HepG2 (cell line): ENCODE measurements around the gene ETV3L. TPM values are rescaled to one million over a fixed set of nuclear protein-coding genes. Genes with fewer than 3 reads are reported as not detected.
A peak's percentile ranks its signal among the peaks of the same experiment; 100 is the strongest.

Experiments used
- AGO1 ChIP-seq: fragments of 200-400 bp; formaldehyde crosslinking; IDR thresholded peaks from 2 replicates; pipeline ENCODE4 v1.6.1; 2017; ENCODE audit warnings: mild to moderate bottlenecking, low read depth, low read length, moderate library complexity; ENCODE audit not compliant: poor library complexity, severe bottlenecking
- BORCS8-MEF2B ChIP-seq: sonication (generic); formaldehyde crosslinking; IDR thresholded peaks from 2 replicates; pipeline ENCODE4 v1.8.0; 2022; ENCODE audit warnings: mild to moderate bottlenecking, missing genetic modification reagents
- CSRNP1 ChIP-seq: sonication (generic); formaldehyde crosslinking; IDR thresholded peaks from 2 replicates; pipeline ENCODE4 v1.8.1; 2023; ENCODE audit warnings: mild to moderate bottlenecking, missing genetic modification reagents
- HMG20B ChIP-seq: conservative IDR thresholded peaks from 2 replicates; pipeline ENCODE4 v1.6.1; 2016; ENCODE audit warnings: missing genetic modification reagents, missing compliant biosample characterization
- JDP2 ChIP-seq: sonication (generic); formaldehyde crosslinking; IDR thresholded peaks from 2 replicates; pipeline ENCODE4 v1.8.1; 2022; ENCODE audit warnings: missing genetic modification reagents, borderline replicate concordance
- PHB2 ChIP-seq: fragments of 450-650 bp; IDR thresholded peaks from 2 replicates; pipeline ENCODE4 v1.6.1; 2018; ENCODE audit not compliant: partially characterized antibody
- POLR2AphosphoS5 ChIP-seq: IDR thresholded peaks from 2 replicates; pipeline ENCODE4 v1.6.1; 2012; ENCODE audit warnings: low read depth, low read length
- RARA ChIP-seq: IDR thresholded peaks from 2 replicates; pipeline ENCODE4 v1.6.1; 2016; ENCODE audit warnings: missing genetic modification reagents, missing compliant biosample characterization
- SSRP1 ChIP-seq: IDR thresholded peaks from 2 replicates; pipeline ENCODE4 v1.6.1; 2016; ENCODE audit warnings: control low read depth
- ZBTB2 ChIP-seq: sonication (generic); formaldehyde crosslinking; IDR thresholded peaks from 2 replicates; pipeline ENCODE4 v1.8.0; 2022; ENCODE audit warnings: low read depth, missing genetic modification reagents
- ZBTB7B ChIP-seq: sonication (generic); formaldehyde crosslinking; IDR thresholded peaks from 2 replicates; pipeline ENCODE4 v1.4.0; 2020; ENCODE audit warnings: missing genetic modification reagents
- ZC3H13 ChIP-seq: sonication (generic); formaldehyde crosslinking; IDR thresholded peaks from 2 replicates; pipeline ENCODE4 v1.8.1; 2023; ENCODE audit warnings: mild to moderate bottlenecking, missing genetic modification reagents, moderate library complexity
- ZNF30 ChIP-seq: sonication (generic); formaldehyde crosslinking; IDR thresholded peaks from 2 replicates; pipeline ENCODE4 v1.5.0; 2020; ENCODE audit warnings: mild to moderate bottlenecking, missing genetic modification reagents
- ZNF335 ChIP-seq: sonication (generic); formaldehyde crosslinking; IDR thresholded peaks from 2 replicates; pipeline ENCODE4 v1.4.0; 2020; ENCODE audit warnings: missing genetic modification reagents
- ZNF777 ChIP-seq: sonication (generic); formaldehyde crosslinking; IDR thresholded peaks from 2 replicates; pipeline ENCODE4 v1.4.0; 2020; ENCODE audit warnings: missing genetic modification reagents
- polyA plus RNA-seq, 8 experiments: library from polyadenylated mRNA; depleted of rRNA in 3 of 8; stranded (reverse) in 7 of 8; unstranded in 1 of 8; fragments of >200 nt; fragmentation: Illumina TruSeq in 4 of 8; extraction: Trizol in 4 of 8; gene quantifications; 2 replicates each; pipeline versions ENCODE4 v1.2.1 to v1.2.3, GENCODE V29; 2011 to 2016; ENCODE audit warnings: low read depth in 4 of 8, missing spikeins in 1 of 8, mixed read lengths in 1 of 8; ENCODE audit not compliant: insufficient read depth in 1 of 8
- total RNA-seq, 5 experiments: library from RNA; depleted of rRNA; stranded (reverse); fragments of >200 nt; fragmentation: Illumina TruSeq; extraction: Trizol; gene quantifications; 2 replicates each; pipeline ENCODE4 v1.2.3, GENCODE V29; 2016; ENCODE audit warnings: low read depth in 1 of 5
- TF ChIP-seq, protein P1 (sequence below): sonication (generic); formaldehyde crosslinking; IDR thresholded peaks from 2 replicates; pipeline ENCODE4 v1.4.0; 2020; ENCODE audit warnings: missing genetic modification reagents
- TF ChIP-seq, protein P2 (sequence below): IDR thresholded peaks from 2 replicates; pipeline ENCODE4 v1.6.1; 2016; ENCODE audit warnings: missing biosample characterization, missing genetic modification reagents, low read depth
- TF ChIP-seq, protein P3 (sequence below): sonication (generic); formaldehyde crosslinking; IDR thresholded peaks from 2 replicates; pipeline ENCODE4 v1.8.1; 2022; ENCODE audit warnings: mild to moderate bottlenecking, missing genetic modification reagents

ETV3L gene
- total and polyA plus RNA-seq, 2 of the 13 experiments (the other 11 are each of a cell fraction or from before 2014, with no cell fraction given): not detected

DNA sequence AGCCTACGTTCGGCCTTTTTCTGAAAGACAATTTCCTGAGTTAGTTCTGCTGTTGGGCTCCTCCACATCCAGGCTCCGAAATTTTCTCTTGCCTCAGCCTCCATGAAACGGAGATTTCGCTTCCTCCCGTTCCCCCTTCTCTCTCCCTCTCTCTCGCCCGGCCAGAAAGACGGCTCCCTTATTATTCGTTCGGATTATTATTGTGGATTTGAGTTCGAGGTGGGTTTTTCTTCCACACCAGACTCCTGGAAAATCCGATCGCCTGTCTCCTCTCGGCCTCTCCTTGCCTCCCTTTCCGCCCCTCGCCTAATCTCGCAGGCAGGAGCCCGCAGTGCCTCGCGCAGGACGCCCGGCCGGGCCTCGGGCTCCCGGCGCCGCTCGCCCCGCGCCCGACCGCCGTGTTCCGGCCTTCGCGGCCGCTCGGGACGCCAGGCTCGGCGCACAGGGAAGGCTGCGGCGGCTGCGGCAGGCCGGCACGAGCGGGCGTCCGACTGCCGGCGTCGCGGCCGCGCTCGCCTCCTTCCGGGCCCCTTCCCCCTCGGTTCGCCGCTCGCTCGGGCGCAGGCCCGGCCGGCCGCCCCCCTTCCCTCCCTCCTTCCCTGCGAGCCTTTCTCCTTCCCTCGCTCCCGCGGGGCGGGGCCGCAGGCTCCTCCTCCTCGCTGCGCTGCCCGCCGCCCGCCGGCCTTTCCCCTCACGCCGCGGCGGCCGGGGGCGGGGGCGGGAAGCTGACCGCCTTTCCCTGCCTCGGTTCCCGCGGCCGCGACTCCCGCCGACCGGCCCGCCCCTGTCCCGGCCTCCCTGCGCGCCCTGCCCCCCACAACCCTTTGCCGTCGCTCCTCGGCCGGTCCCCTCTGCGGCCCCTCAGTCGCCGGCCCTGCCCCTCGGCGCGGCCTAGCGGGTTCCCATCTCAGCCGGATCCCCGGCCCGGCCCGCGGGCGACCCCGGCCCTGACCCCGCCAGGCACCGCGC, 54.1 kb downstream of the ETV3L start, which contains the start of gene ARHGEF11 (continued):
- TF ChIP-seq, protein P1, sequence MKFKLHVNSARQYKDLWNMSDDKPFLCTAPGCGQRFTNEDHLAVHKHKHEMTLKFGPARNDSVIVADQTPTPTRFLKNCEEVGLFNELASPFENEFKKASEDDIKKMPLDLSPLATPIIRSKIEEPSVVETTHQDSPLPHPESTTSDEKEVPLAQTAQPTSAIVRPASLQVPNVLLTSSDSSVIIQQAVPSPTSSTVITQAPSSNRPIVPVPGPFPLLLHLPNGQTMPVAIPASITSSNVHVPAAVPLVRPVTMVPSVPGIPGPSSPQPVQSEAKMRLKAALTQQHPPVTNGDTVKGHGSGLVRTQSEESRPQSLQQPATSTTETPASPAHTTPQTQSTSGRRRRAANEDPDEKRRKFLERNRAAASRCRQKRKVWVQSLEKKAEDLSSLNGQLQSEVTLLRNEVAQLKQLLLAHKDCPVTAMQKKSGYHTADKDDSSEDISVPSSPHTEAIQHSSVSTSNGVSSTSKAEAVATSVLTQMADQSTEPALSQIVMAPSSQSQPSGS (CRISPR knock-in tag): no peak
- TF ChIP-seq JDP2 (CRISPR knock-in tag): peak; percentile 48; the same call in 1 of the 2 replicates
- TF ChIP-seq RARA (CRISPR knock-in tag): peak; percentile 4; the same call in 1 of the 2 replicates
- TF ChIP-seq ZNF777 (CRISPR knock-in tag): peak; percentile 67; the same call in 1 of the 2 replicates
- TF ChIP-seq, protein P2, sequence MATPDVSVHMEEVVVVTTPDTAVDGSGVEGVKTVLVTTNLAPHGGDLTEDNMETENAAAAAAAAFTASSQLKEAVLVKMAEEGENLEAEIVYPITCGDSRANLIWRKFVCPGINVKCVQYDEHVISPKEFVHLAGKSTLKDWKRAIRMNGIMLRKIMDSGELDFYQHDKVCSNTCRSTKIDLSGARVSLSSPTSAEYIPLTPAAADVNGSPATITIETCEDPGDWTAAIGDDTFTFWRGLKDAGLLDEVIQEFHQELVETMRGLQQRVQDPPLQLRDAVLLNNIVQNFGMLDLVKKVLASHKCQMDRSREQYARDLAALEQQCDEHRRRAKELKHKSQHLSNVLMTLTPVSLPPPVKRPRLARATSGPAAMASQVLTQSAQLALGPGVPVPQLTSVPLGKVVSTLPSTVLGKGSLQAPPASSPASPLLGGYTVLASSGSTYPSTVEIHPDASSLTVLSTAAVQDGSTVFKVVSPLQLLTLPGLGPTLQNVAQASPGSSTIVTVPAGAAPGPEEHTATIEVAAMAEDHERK: 0 out of 2 replicates have a peak, but pooled peaks have one; percentile 39
- no peak for TF ChIP-seq PHB2
- 0 out of 2 replicates have a peak, but pooled peaks have one; percentile 66 for TF ChIP-seq ZBTB7B (CRISPR knock-in tag)
- no peak for TF ChIP-seq HMG20B (CRISPR knock-in tag)
- TF ChIP-seq ZNF30: no peak
- TF ChIP-seq POLR2AphosphoS5: peak; percentile 33; the same call in 1 of the 2 replicates
- 0 out of 2 replicates have a peak, but pooled peaks have one; percentile 11 for TF ChIP-seq ZC3H13 (CRISPR knock-in tag)
- TF ChIP-seq, protein P3, sequence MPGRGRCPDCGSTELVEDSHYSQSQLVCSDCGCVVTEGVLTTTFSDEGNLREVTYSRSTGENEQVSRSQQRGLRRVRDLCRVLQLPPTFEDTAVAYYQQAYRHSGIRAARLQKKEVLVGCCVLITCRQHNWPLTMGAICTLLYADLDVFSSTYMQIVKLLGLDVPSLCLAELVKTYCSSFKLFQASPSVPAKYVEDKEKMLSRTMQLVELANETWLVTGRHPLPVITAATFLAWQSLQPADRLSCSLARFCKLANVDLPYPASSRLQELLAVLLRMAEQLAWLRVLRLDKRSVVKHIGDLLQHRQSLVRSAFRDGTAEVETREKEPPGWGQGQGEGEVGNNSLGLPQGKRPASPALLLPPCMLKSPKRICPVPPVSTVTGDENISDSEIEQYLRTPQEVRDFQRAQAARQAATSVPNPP: 0 out of 2 replicates have a peak, but pooled peaks have one; percentile 49
- TF ChIP-seq BORCS8-MEF2B (CRISPR knock-in tag): peak; percentile 71; the same call in 1 of the 2 replicates
- TF ChIP-seq CSRNP1: no peak
- no peak for TF ChIP-seq SSRP1 (CRISPR knock-in tag)
- TF ChIP-seq ZNF335 (CRISPR knock-in tag): no peak
- TF ChIP-seq ZBTB2 (CRISPR knock-in tag): peak; percentile 98
- TF ChIP-seq AGO1: no peak
